BLaER1 (cell line): Measurements from ENCODE around the gene KRTAP10-5.
"Not testable (repeated sequence)": the region's sequence is repeated elsewhere in the genome, so short reads cannot be mapped to it uniquely, and the experiment has no call there.

Source experiments
- H3K27ac ChIP-seq: shearing (Covaris generic); formaldehyde crosslinking; 2 replicates; pipeline ENCODE4 v1.8.1; 2022
- H3K27me3 ChIP-seq: shearing (Covaris generic); formaldehyde crosslinking; 2 replicates; pipeline ENCODE4 v1.8.1; 2022
- H3K36me3 ChIP-seq: shearing (Covaris generic); formaldehyde crosslinking; 2 replicates; pipeline ENCODE4 v1.8.1; 2022
- H3K4me1 ChIP-seq: shearing (Covaris generic); formaldehyde crosslinking; 2 replicates; pipeline ENCODE4 v1.8.1; 2022
- H3K4me2 ChIP-seq: shearing (Covaris generic); formaldehyde crosslinking; 2 replicates; pipeline ENCODE4 v1.8.1; 2022
- H3K4me3 ChIP-seq: shearing (Covaris generic); formaldehyde crosslinking; 2 replicates; pipeline ENCODE4 v1.8.1; 2022
- H3K9ac ChIP-seq: shearing (Covaris generic); formaldehyde crosslinking; 2 replicates; pipeline ENCODE4 v1.8.1; 2022
- H3K9me3 ChIP-seq: shearing (Covaris generic); formaldehyde crosslinking; 2 replicates; pipeline ENCODE4 v1.8.1; 2022
- H4K20me1 ChIP-seq: shearing (Covaris generic); formaldehyde crosslinking; 2 replicates; pipeline ENCODE4 v1.8.1; 2022
- Cebpa-rat ChIP-seq: shearing (Covaris generic); IDR thresholded peaks from 2 replicates; pipeline ENCODE4 v1.8.1; 2022

KRTAP10-5 gene

GRCh38 chr21:44611551-44611950 lies 31.1 kb upstream of the KRTAP10-5 start:
- Histone ChIP-seq H3K9me3 (peaks cover 36% of the 10 kb centered on the region), H3K36me3 (no peaks in the 10 kb centered on the region), H4K20me1 (no peaks in the 10 kb centered on the region), H3K27ac (no peak overlapping the region), H3K9ac (no peak overlapping the region), H3K4me1 (peaks cover 24% of the 10 kb centered on the region), H3K4me2 (no peak overlapping the region), H3K27me3 (no peaks in the 10 kb centered on the region), H3K4me3 (no peak overlapping the region)
- no peak for TF ChIP-seq Cebpa-rat

GRCh38 chr21:44610157-44610843 lies 29.9 kb upstream of the KRTAP10-5 start:
- peaks cover 36% of the 10 kb centered on the region for H3K9me3 ChIP-seq
- H3K27me3 ChIP-seq, result not testable (repeated sequence)
- peaks cover 11% of the 10 kb centered on the region for H3K4me1 ChIP-seq

GRCh38 chr21:44609193-44609592 lies 28.8 kb upstream of the KRTAP10-5 start:
- H3K9ac ChIP-seq, result no peak overlapping the region
- no peaks in the 10 kb centered on the region for H3K36me3 ChIP-seq
- H3K27ac ChIP-seq, result no peak overlapping the region
- H3K9me3 ChIP-seq, result peaks cover 42% of the 10 kb centered on the region
- H3K4me3 ChIP-seq, result no peak overlapping the region
- no peaks in the 10 kb centered on the region for H4K20me1 ChIP-seq
- H3K4me1 ChIP-seq, result peaks cover under 1% of the 10 kb centered on the region; the same call in 1 of the 2 replicates
- H3K4me2 ChIP-seq, result no peak overlapping the region
- H3K27me3 ChIP-seq, result no peaks in the 10 kb centered on the region
- no peak for TF ChIP-seq Cebpa-rat

More at GRCh38 chr21:44610157-44610843, 29.9 kb upstream of the KRTAP10-5 start:
- not testable (repeated sequence) for H4K20me1 ChIP-seq, H3K4me3 ChIP-seq, H3K27ac ChIP-seq, H3K4me2 ChIP-seq, H3K9ac ChIP-seq, H3K36me3 ChIP-seq

- Histone ChIP-seq H3K4me1 (no peaks in the 10 kb centered on the region), H4K20me1 (no peaks in the 10 kb centered on the region), H3K9me3 (peaks cover 38% of the 10 kb centered on the region), H3K9ac (no peak overlapping the region), H3K27ac (no peak overlapping the region), H3K36me3 (no peaks in the 10 kb centered on the region), H3K27me3 (no peaks in the 10 kb centered on the region), H3K4me3 (no peak overlapping the region), H3K4me2 (no peak overlapping the region)
- no peak for TF ChIP-seq Cebpa-rat
These were observed 26.1 kb upstream of the KRTAP10-5 start for GRCh38 chr21:44606495-44606894.

- Histone ChIP-seq H3K9ac (no peak overlapping the region), H3K27me3 (no peaks in the 10 kb centered on the region), H3K4me3 (no peak overlapping the region), H3K36me3 (no peaks in the 10 kb centered on the region), H3K27ac (no peak overlapping the region), H3K4me2 (no peak overlapping the region), H3K9me3 (peaks cover 12% of the 10 kb centered on the region), H4K20me1 (no peaks in the 10 kb centered on the region), H3K4me1 (no peaks in the 10 kb centered on the region)
- TF ChIP-seq Cebpa-rat, result no peak
These were observed 23.5 kb upstream of the KRTAP10-5 start for GRCh38 chr21:44603911-44604310.

- no peaks in the 10 kb centered on the region for H3K36me3 ChIP-seq
- H3K4me1 ChIP-seq, result no peaks in the 10 kb centered on the region
- H3K4me2 ChIP-seq, result no peak overlapping the region
- H3K9ac ChIP-seq, result no peak overlapping the region
- peaks cover 11% of the 10 kb centered on the region for H3K9me3 ChIP-seq
- H3K27ac ChIP-seq, result no peak overlapping the region
- H4K20me1 ChIP-seq, result no peaks in the 10 kb centered on the region
- no peak for TF ChIP-seq Cebpa-rat
- H3K27me3 ChIP-seq, result no peaks in the 10 kb centered on the region
- H3K4me3 ChIP-seq, result no peak overlapping the region
These were observed 22.9 kb upstream of the KRTAP10-5 start for GRCh38 chr21:44603109-44603875.

- no peak overlapping the region for H3K4me2 ChIP-seq
- no peaks in the 10 kb centered on the region for H4K20me1 ChIP-seq
- no peaks in the 10 kb centered on the region for H3K4me1 ChIP-seq
- peaks cover 11% of the 10 kb centered on the region for H3K9me3 ChIP-seq
- no peak for TF ChIP-seq Cebpa-rat
- no peaks in the 10 kb centered on the region for H3K27me3 ChIP-seq
- H3K9ac ChIP-seq, result no peak overlapping the region
- no peak overlapping the region for H3K4me3 ChIP-seq
- H3K27ac ChIP-seq, result no peak overlapping the region
- no peaks in the 10 kb centered on the region for H3K36me3 ChIP-seq
These were observed 22.1 kb upstream of the KRTAP10-5 start for GRCh38 chr21:44602463-44602850.

- Histone ChIP-seq H4K20me1 (no peaks in the 10 kb centered on the region), H3K27ac (no peak overlapping the region), H3K9me3 (peaks cover 11% of the 10 kb centered on the region), H3K4me1 (no peaks in the 10 kb centered on the region), H3K4me2 (no peak overlapping the region), H3K9ac (no peak overlapping the region), H3K4me3 (no peak overlapping the region), H3K36me3 (no peaks in the 10 kb centered on the region), H3K27me3 (no peaks in the 10 kb centered on the region)
- no peak for TF ChIP-seq Cebpa-rat
These were observed 21.4 kb upstream of the KRTAP10-5 start for GRCh38 chr21:44601596-44602462.

- H3K4me2 ChIP-seq, H3K27ac ChIP-seq, H3K9ac ChIP-seq, H3K27me3 ChIP-seq, H3K4me3 ChIP-seq, H3K36me3 ChIP-seq, H3K4me1 ChIP-seq, H4K20me1 ChIP-seq: not testable (repeated sequence)
- H3K9me3 ChIP-seq, result peaks cover 11% of the 10 kb centered on the region
These were observed 20.7 kb upstream of the KRTAP10-5 start for GRCh38 chr21:44601091-44601490.

- H3K4me1 ChIP-seq, H3K27ac ChIP-seq, H4K20me1 ChIP-seq, H3K4me3 ChIP-seq, H3K4me2 ChIP-seq, H3K27me3 ChIP-seq, H3K36me3 ChIP-seq, H3K9ac ChIP-seq: not testable (repeated sequence)
- H3K9me3 ChIP-seq, result peaks cover 11% of the 10 kb centered on the region
These were observed 19.9 kb upstream of the KRTAP10-5 start, which contains the start of gene KRTAP10-7 for GRCh38 chr21:44600118-44600978. Gene KRTAP10-7 (plus strand): TSS chr21:44600597. CDS start chr21:44600622, 25 bp downstream.
